Measurements from ENCODE around the gene ENTPD5.

GRCh38 chr14:74049876-74050495, 30.9 kb upstream of the ENTPD5 start:
- TF ChIP-seq, protein P1, sequence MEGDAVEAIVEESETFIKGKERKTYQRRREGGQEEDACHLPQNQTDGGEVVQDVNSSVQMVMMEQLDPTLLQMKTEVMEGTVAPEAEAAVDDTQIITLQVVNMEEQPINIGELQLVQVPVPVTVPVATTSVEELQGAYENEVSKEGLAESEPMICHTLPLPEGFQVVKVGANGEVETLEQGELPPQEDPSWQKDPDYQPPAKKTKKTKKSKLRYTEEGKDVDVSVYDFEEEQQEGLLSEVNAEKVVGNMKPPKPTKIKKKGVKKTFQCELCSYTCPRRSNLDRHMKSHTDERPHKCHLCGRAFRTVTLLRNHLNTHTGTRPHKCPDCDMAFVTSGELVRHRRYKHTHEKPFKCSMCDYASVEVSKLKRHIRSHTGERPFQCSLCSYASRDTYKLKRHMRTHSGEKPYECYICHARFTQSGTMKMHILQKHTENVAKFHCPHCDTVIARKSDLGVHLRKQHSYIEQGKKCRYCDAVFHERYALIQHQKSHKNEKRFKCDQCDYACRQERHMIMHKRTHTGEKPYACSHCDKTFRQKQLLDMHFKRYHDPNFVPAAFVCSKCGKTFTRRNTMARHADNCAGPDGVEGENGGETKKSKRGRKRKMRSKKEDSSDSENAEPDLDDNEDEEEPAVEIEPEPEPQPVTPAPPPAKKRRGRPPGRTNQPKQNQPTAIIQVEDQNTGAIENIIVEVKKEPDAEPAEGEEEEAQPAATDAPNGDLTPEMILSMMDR (IDR thresholded peaks at IDR 0.05; ENCODE audit: extremely low read depth in 1 of 2, insufficient read depth in 1 of 2, low read depth in 1 of 2, low read length in 2 of 2): no peak
- TF ChIP-seq POLR2A (IDR thresholded peaks at IDR 0.05; ENCODE audit: low read depth, low read length) (no peak), POLR2AphosphoS5 (IDR thresholded peaks at IDR 0.05; ENCODE audit: insufficient read depth, low read depth, low read length) (no peak), GATA2 (IDR thresholded peaks at IDR 0.05; ENCODE audit: insufficient read depth, insufficient read length, low read depth, low read length) (no peak), MAX (IDR thresholded peaks at IDR 0.05; ENCODE audit: insufficient read depth, insufficient read length) (no peak), EZH2 (IDR thresholded peaks at IDR 0.05; ENCODE audit: borderline replicate concordance, low read depth, low read length, severe bottlenecking) (no peak), MYC (IDR thresholded peaks at IDR 0.05; ENCODE audit: low read depth, low read length) (no peak)
